Chondrocyte (in vitro differentiated cells): ENCODE results near the gene MOB2. TPM values are rescaled to one million over a fixed set of nuclear protein-coding genes. Genes with fewer than 3 reads are reported as not detected.

Experiments used
- DNase-seq: peaks from one replicate; pipeline ENCODE4 v3.0.0; 2021; ENCODE audit warnings: mixed read lengths, low spot score
- H3K27ac Mint-ChIP-seq: one replicate; pipeline ENCODE4 v1.8.0; 2021; ENCODE audit warnings: mild to moderate bottlenecking, moderate library complexity, mixed read lengths; ENCODE audit not compliant: unreplicated experiment
- H3K27me3 Mint-ChIP-seq: 2 replicates; pipeline ENCODE4 v1.8.0; 2021; ENCODE audit warnings: low read depth, mixed read lengths
- H3K36me3 Mint-ChIP-seq: 2 replicates; pipeline ENCODE4 v1.8.0; 2021; ENCODE audit warnings: low read depth, mixed read lengths
- H3K4me1 Mint-ChIP-seq: 2 replicates; pipeline ENCODE4 v1.8.0; 2021; ENCODE audit warnings: low read depth, mild to moderate bottlenecking, mixed read lengths
- H3K4me3 Mint-ChIP-seq: one replicate; pipeline ENCODE4 v1.8.0; 2021; ENCODE audit warnings: mild to moderate bottlenecking, moderate library complexity, mixed read lengths; ENCODE audit not compliant: unreplicated experiment
- H3K9me3 Mint-ChIP-seq: 2 replicates; pipeline ENCODE4 v1.8.0; 2021; ENCODE audit warnings: low read depth, mixed read lengths
- total RNA-seq: library from RNA; stranded (reverse); gene quantifications from 3 replicates; pipeline ENCODE4 v1.2.1, GENCODE V29; 2021
- TF ChIP-seq, protein P1 (sequence below): fragments of 200-600 bp; sonication (generic); IDR thresholded peaks from 2 replicates; pipeline ENCODE4 v1.5.0; 2021; ENCODE audit warnings: antibody characterized with exemption, mild to moderate bottlenecking, moderate library complexity

Gene MOB2
- total RNA-seq, 1 donor from 2014 or later, result 28.0 TPM

DNA sequence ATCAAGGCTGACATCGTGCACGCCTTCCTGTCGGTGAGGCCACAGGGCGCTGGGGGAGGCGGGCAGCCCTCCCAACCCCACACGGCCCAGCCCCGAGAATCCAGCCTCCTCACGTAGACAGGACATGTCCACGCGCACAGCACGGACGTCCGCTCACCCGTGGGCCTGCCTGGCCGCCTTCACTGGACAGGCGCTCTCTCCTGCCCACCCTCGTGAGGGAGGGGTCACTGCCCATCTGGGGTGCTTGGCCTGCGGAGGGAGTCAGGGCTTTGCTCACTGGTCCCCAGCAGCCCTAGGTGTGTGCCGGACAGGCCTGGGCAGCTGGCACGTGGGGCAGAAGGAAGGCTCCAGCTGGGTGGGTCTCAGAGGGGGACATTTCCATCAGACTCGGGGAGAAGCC is 32.0 kb downstream of the MOB2 start:
- TF ChIP-seq, protein P1, sequence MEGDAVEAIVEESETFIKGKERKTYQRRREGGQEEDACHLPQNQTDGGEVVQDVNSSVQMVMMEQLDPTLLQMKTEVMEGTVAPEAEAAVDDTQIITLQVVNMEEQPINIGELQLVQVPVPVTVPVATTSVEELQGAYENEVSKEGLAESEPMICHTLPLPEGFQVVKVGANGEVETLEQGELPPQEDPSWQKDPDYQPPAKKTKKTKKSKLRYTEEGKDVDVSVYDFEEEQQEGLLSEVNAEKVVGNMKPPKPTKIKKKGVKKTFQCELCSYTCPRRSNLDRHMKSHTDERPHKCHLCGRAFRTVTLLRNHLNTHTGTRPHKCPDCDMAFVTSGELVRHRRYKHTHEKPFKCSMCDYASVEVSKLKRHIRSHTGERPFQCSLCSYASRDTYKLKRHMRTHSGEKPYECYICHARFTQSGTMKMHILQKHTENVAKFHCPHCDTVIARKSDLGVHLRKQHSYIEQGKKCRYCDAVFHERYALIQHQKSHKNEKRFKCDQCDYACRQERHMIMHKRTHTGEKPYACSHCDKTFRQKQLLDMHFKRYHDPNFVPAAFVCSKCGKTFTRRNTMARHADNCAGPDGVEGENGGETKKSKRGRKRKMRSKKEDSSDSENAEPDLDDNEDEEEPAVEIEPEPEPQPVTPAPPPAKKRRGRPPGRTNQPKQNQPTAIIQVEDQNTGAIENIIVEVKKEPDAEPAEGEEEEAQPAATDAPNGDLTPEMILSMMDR, result no peak
- DNase-seq, result no peak
- no peak overlapping the region for H3K27ac Mint-ChIP-seq

DNA sequence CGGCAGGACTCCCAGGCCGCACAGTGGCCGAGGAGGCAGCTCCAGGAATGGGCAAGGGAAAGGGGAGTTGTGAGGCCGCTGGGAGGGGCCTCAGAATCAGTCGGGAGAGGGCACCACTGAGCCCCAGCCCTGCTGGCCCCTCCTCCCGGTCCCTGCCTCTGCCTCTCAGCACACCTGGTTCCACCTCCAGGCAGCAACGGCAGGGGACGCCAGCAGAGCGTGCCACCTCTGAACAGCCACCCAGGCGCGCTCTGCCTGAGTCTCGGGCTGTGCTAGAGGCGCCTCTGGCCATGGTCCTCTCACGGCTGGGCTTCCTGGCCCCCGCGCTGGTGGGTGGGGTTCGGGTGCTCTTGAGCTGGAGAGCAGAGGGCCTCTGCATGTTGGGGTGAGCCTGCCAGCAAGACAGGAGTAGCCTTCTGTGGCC is 33.0 kb downstream of the MOB2 start:
- Mint-ChIP-seq H3K4me1 (no peaks in the 10 kb centered on the region), H3K27me3 (no peaks in the 10 kb centered on the region), H3K36me3 (no peaks in the 10 kb centered on the region), H3K4me3 (no peak overlapping the region), H3K9me3 (no peaks in the 10 kb centered on the region), H3K27ac (no peak overlapping the region)
- TF ChIP-seq, protein P1, result peak; percentile 42
- no peak for DNase-seq

More for the DNA sequence above, 32.0 kb downstream of the MOB2 start:
- H3K4me3 Mint-ChIP-seq, result no peak overlapping the region
- no peaks in the 10 kb centered on the region for H3K27me3 Mint-ChIP-seq
- no peaks in the 10 kb centered on the region for H3K9me3 Mint-ChIP-seq
- H3K4me1 Mint-ChIP-seq, result no peaks in the 10 kb centered on the region
- H3K36me3 Mint-ChIP-seq, result no peaks in the 10 kb centered on the region

GRCh38 chr11:1452744-1453143 is 33.8 kb downstream of the MOB2 start:
- DNase-seq, result no peak
- no peak overlapping the region for H3K4me3 Mint-ChIP-seq
- no peaks in the 10 kb centered on the region for H3K4me1 Mint-ChIP-seq
- no peak overlapping the region for H3K27ac Mint-ChIP-seq
- H3K27me3 Mint-ChIP-seq, result no peaks in the 10 kb centered on the region
- TF ChIP-seq, protein P1, result no peak
- H3K36me3 Mint-ChIP-seq, result no peaks in the 10 kb centered on the region
- H3K9me3 Mint-ChIP-seq, result no peaks in the 10 kb centered on the region

DNA sequence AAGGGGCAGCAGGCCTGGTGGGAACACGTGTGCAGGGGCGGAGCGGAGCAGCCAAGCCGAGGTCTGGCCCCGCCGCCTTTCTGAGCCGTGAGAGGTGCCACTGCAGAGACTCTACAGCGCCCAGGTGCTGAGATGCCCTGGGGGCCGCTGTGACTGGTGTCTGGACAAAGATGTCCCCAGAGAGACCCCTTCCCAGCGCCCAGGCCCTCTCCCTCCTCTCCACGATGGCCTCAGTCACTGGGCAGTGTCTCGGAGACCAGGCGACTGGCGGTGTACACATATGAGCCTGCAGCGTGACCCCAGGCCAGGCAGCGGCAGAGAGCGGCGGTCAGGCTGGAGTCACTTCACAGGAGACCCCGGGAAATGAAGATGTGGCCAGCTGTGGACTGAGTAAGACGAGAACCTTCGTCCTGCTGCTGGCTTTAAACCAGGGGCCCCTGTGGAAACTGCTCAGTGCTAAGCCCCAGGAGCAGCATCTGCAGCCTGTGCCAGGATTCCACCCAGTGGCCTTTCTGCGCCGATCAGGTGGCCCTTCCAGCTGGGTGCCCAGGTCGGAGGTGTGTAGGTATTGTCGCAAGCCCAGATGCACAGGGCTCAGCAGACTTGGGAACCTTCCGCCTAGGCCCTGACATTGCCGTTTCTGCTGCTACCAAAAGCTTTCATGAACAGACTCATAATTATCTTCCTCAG is 34.7 kb downstream of the MOB2 start:
- Mint-ChIP-seq H3K27me3 (no peaks in the 10 kb centered on the region), H3K27ac (no peak overlapping the region), H3K9me3 (no peaks in the 10 kb centered on the region), H3K4me1 (no peaks in the 10 kb centered on the region), H3K36me3 (no peaks in the 10 kb centered on the region), H3K4me3 (no peak overlapping the region)
- no peak for DNase-seq
- TF ChIP-seq, protein P1, result no peak

- TF ChIP-seq, protein P1, result no peak
Measured at GRCh38 chr11:1450949-1451710, 35.4 kb downstream of the MOB2 start.

More at GRCh38 chr11:1450949-1451710, 35.4 kb downstream of the MOB2 start:
- Mint-ChIP-seq H3K36me3 (no peaks in the 10 kb centered on the region), H3K4me3 (no peak overlapping the region), H3K27ac (no peak overlapping the region), H3K27me3 (no peaks in the 10 kb centered on the region), H3K9me3 (no peaks in the 10 kb centered on the region), H3K4me1 (no peaks in the 10 kb centered on the region)
- DNase-seq, result no peak
